Endothelial cell of umbilical vein (primary cell): Measurements from ENCODE around the gene FAM13C. TPM values are rescaled to one million over a fixed set of nuclear protein-coding genes. Genes with fewer than 3 reads are reported as not detected.

Experiments
- BruUV-seq: library from RNA; stranded (reverse); fragments of 400-500 nt; replicated peaks from 2 replicates; lab custom pipeline; 2021; lab: Mats Ljungman, UMichigan
- CTCF ChIA-PET: fragments of 300-600, 350-600 bp; sonication (Branson Sonifier 250); formaldehyde crosslinking; loops from one replicate; lab custom pipeline; 2021; ENCODE audit warnings: antibody characterized with exemption, inconsistent platforms; lab: Charles Lee
- POLR2A ChIA-PET: fragments of 300-600, 350-600 bp; sonication (Branson Sonifier 250); formaldehyde crosslinking; loops from one replicate; lab custom pipeline; 2021; ENCODE audit warnings: antibody characterized with exemption, inconsistent platforms; lab: Charles Lee
- DNase-seq: peaks from one replicate; pipeline ENCODE4 v3.0.0-alpha.2; 2011; ENCODE audit warnings: low read depth, low spot score
- FAIRE-seq: peaks from 2 replicates; lab custom pipeline; 2011; peaks lifted over from hg19 to GRCh38; lab: Jason Lieb, UNC
- H2AFZ ChIP-seq: 2 replicates; pipeline ENCODE4 v1.6.0; 2012; ENCODE audit warnings: low read depth, low read length, control low read depth, inconsistent platforms
- H3K27ac ChIP-seq: 2 replicates; pipeline ENCODE4 v1.5.1; 2011; ENCODE audit warnings: low read depth, mild to moderate bottlenecking, control low read depth, low read length, moderate library complexity; ENCODE audit not compliant: insufficient read depth
- H3K27me3 ChIP-seq, 2 experiments: 2 replicates each; pipeline versions ENCODE4 v1.6.0 to v1.6.1; 2011; ENCODE audit warnings: low read length in 2 of 2, mixed read lengths in 1 of 2; ENCODE audit not compliant: control insufficient read depth in 2 of 2, insufficient read depth in 2 of 2
- H3K36me3 ChIP-seq, 2 experiments: 2 replicates in 1 of 2; 3 replicates in 1 of 2; pipeline ENCODE4 v1.5.1; 2011; ENCODE audit warnings: low read length in 2 of 2, mild to moderate bottlenecking in 1 of 2, moderate library complexity in 1 of 2; ENCODE audit not compliant: control insufficient read depth in 2 of 2, insufficient read depth in 2 of 2; ENCODE audit errors: extremely low read depth in 1 of 2
- H3K4me1 ChIP-seq: 3 replicates; pipeline ENCODE4 v1.5.1; 2011; ENCODE audit warnings: mild to moderate bottlenecking, low read length; ENCODE audit not compliant: control insufficient read depth, insufficient read depth; ENCODE audit errors: extremely low read depth
- H3K4me2 ChIP-seq: 2 replicates; pipeline ENCODE4 v1.6.1; 2011; ENCODE audit warnings: low read length, control low read depth, mixed read lengths; ENCODE audit not compliant: insufficient read depth
- H3K4me3 ChIP-seq, 3 experiments: fragments of 200-600 bp in 1 of 3; sonication (generic), shearing (Covaris generic) in 1 of 3; replicated peaks in 1 of 3; 2 replicates each; pipeline ENCODE4 v1.5.1; 2011 to 2016; ENCODE audit warnings: control low read depth in 3 of 3, low read length in 3 of 3, mild to moderate bottlenecking in 2 of 3, inconsistent platforms in 1 of 3, low read depth in 1 of 3, moderate library complexity in 1 of 3; ENCODE audit not compliant: insufficient read depth in 1 of 3
- H3K79me2 ChIP-seq: 2 replicates; pipeline ENCODE4 v1.6.0; 2012; ENCODE audit warnings: low read length, inconsistent platforms; ENCODE audit not compliant: control insufficient read depth, insufficient read depth
- H3K9ac ChIP-seq: replicated peaks from 2 replicates; pipeline ENCODE3; 2011; ENCODE audit warnings: low read length, control low read depth; ENCODE audit not compliant: insufficient read depth; ENCODE audit errors: extremely low read depth
- H3K9me1 ChIP-seq: replicated peaks from 3 replicates; pipeline ENCODE4 v1.6.0; 2011; ENCODE audit warnings: mild to moderate bottlenecking, low read length; ENCODE audit not compliant: control insufficient read depth, insufficient read depth; ENCODE audit errors: extremely low read depth
- H3K9me3 ChIP-seq: replicated peaks from 2 replicates; pipeline ENCODE4 v1.5.1; 2012; ENCODE audit warnings: low read length, inconsistent platforms; ENCODE audit not compliant: control insufficient read depth, insufficient read depth
- H4K20me1 ChIP-seq: replicated peaks from 2 replicates; pipeline ENCODE3; 2011; ENCODE audit warnings: mild to moderate bottlenecking, low read length; ENCODE audit not compliant: control insufficient read depth, insufficient read depth; ENCODE audit errors: extremely low read depth
- EZH2 ChIP-seq: IDR thresholded peaks from 2 replicates; pipeline ENCODE4 v1.6.1; 2012; ENCODE audit warnings: borderline replicate concordance, low read depth, mild to moderate bottlenecking, moderate library complexity, low read length, inconsistent platforms; ENCODE audit not compliant: severe bottlenecking
- FOS ChIP-seq: IDR thresholded peaks from 2 replicates; pipeline ENCODE4 v1.6.1; 2011; ENCODE audit warnings: mild to moderate bottlenecking, low read length, moderate library complexity, borderline replicate concordance; ENCODE audit not compliant: insufficient read depth
- GATA2 ChIP-seq: IDR thresholded peaks from 2 replicates; pipeline ENCODE4 v1.7.0; 2011; ENCODE audit warnings: low read depth, mild to moderate bottlenecking, moderate library complexity, mixed read lengths, low read length; ENCODE audit not compliant: insufficient read length, insufficient read depth
- JUN ChIP-seq: IDR thresholded peaks from 2 replicates; pipeline ENCODE4 v1.6.1; 2011; ENCODE audit warnings: borderline replicate concordance, low read depth; ENCODE audit not compliant: insufficient read length, insufficient read depth
- MYC ChIP-seq: IDR thresholded peaks from one replicate; pipeline ENCODE4 v1.6.1; 2011; ENCODE audit warnings: mild to moderate bottlenecking, low read depth, low read length
- POLR2A ChIP-seq: IDR thresholded peaks from 2 replicates; pipeline ENCODE4 v1.6.1; 2012; ENCODE audit warnings: low read depth, mild to moderate bottlenecking, control low read depth, low read length
- POLR2AphosphoS5 ChIP-seq: IDR thresholded peaks from 2 replicates; pipeline ENCODE4 v1.6.1; 2012; ENCODE audit warnings: low read depth, mild to moderate bottlenecking, control low read depth, low read length, moderate library complexity; ENCODE audit not compliant: insufficient read depth
- dilution Hi-C: fragments of 300-500 bp; cut with MboI; formaldehyde crosslinking; loops from one replicate; pipeline ENCODE4 v1.15.0; 2019; ENCODE audit warnings: low sequenced_read_pairs; ENCODE audit not compliant: extremely low pct_ligation_motif_present
- intact Hi-C: fragments of 100-400 bp; cut with micrococcal nuclease; formaldehyde crosslinking; loops from one replicate; pipeline ENCODE4 v1.10.0; 2022
- polyA plus RNA-seq, 4 experiments: library from polyadenylated mRNA; depleted of rRNA in 3 of 4; stranded (reverse) in 3 of 4; unstranded in 1 of 4; fragments of >200 nt; gene quantifications; 2 replicates each; pipeline versions ENCODE4 v1.2.1 to v1.2.3, GENCODE V29; 2011 to 2012; ENCODE audit warnings: missing spikeins in 1 of 4
- total RNA-seq: library from RNA; stranded (reverse); gene quantifications from 2 replicates; pipeline ENCODE4 v1.2.3, GENCODE V29; 2021
- TF ChIP-seq, protein P1 (sequence below), 2 donors: IDR thresholded peaks; 1 replicate in 1 of 2; 2 replicates in 1 of 2; pipeline ENCODE4 v1.5.1; 2011; ENCODE audit warnings: low read length in 2 of 2, mild to moderate bottlenecking in 2 of 2, moderate library complexity in 2 of 2, control low read depth in 1 of 2, inconsistent platforms in 1 of 2, low read depth in 1 of 2; ENCODE audit not compliant: insufficient read depth in 1 of 2; ENCODE audit errors: extremely low read depth in 1 of 2
- TF ChIP-seq, protein P2 (sequence below): IDR thresholded peaks from 2 replicates; pipeline ENCODE4 v1.6.1; 2011; ENCODE audit not compliant: insufficient read depth, insufficient read length

Gene FAM13C
- total and polyA plus RNA-seq, 2 donors (not counting 3 experiments of a cell fraction or from before 2014, with no cell fraction given): 0.03 TPM; not detected in 1

GRCh38 chr10:59299933-59300332 lies 62.4 kb downstream of the FAM13C start:
- Histone ChIP-seq H3K36me3 (no peaks in the 10 kb centered on the region), H3K4me3 (no peak overlapping the region), H3K9me1 (no peaks in the 10 kb centered on the region), H3K4me1 (no peaks in the 10 kb centered on the region), H3K27me3 (no peaks in the 10 kb centered on the region), H3K27ac (no peak overlapping the region), H3K9me3 (no peaks in the 10 kb centered on the region), H2AFZ (no peak overlapping the region), H4K20me1 (no peaks in the 10 kb centered on the region), H3K79me2 (no peaks in the 10 kb centered on the region), H3K9ac (no peak overlapping the region), H3K4me2 (no peak overlapping the region)
- no peak for FAIRE-seq
- no TSS peak for BruUV-seq
- no peak for DNase-seq
- POLR2A ChIA-PET: no interaction called here
- TF ChIP-seq, protein P1, sequence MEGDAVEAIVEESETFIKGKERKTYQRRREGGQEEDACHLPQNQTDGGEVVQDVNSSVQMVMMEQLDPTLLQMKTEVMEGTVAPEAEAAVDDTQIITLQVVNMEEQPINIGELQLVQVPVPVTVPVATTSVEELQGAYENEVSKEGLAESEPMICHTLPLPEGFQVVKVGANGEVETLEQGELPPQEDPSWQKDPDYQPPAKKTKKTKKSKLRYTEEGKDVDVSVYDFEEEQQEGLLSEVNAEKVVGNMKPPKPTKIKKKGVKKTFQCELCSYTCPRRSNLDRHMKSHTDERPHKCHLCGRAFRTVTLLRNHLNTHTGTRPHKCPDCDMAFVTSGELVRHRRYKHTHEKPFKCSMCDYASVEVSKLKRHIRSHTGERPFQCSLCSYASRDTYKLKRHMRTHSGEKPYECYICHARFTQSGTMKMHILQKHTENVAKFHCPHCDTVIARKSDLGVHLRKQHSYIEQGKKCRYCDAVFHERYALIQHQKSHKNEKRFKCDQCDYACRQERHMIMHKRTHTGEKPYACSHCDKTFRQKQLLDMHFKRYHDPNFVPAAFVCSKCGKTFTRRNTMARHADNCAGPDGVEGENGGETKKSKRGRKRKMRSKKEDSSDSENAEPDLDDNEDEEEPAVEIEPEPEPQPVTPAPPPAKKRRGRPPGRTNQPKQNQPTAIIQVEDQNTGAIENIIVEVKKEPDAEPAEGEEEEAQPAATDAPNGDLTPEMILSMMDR (IDR thresholded peaks at IDR 0.05; ENCODE audit: extremely low read depth in 1 of 2, insufficient read depth in 1 of 2, low read depth in 1 of 2, low read length in 2 of 2): no peak
- TF ChIP-seq FOS (no peak), POLR2A (no peak), GATA2 (no peak), MYC (no peak), JUN (no peak), EZH2 (no peak), POLR2AphosphoS5 (no peak)
- TF ChIP-seq, protein P2, sequence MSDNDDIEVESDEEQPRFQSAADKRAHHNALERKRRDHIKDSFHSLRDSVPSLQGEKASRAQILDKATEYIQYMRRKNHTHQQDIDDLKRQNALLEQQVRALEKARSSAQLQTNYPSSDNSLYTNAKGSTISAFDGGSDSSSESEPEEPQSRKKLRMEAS: no peak
- intact Hi-C loops (no loop called here), dilution Hi-C loops (no loop called here)
- CTCF ChIA-PET: interaction anchor here (1.1 kb wide), 1 partner anchor 9 kb away, joined by 4 read pairs; no protein-coding TSS in a partner anchor
